SK-N-SH (cell line): ENCODE measurements around the gene RNF11.

Source experiments
- CTCF ChIP-seq: fragments of 200-600 bp; sonication (generic); IDR thresholded peaks from 2 replicates; pipeline ENCODE4 v1.6.1; 2017; ENCODE audit warnings: antibody characterized with exemption, mild to moderate bottlenecking, moderate library complexity
- EP300 ChIP-seq, 2 experiments: IDR thresholded peaks; 2 replicates each; pipeline versions ENCODE4 v1.4.0 to v1.6.1; 2012; ENCODE audit warnings: borderline replicate concordance in 1 of 2, low read depth in 1 of 2, low read length in 1 of 2
- EZH2phosphoT487 ChIP-seq: fragments of 200-600 bp; sonication (generic); IDR thresholded peaks from 2 replicates; pipeline ENCODE4 v1.6.1; 2017; ENCODE audit warnings: low read depth, mixed run types, mild to moderate bottlenecking, antibody characterized with exemption, moderate library complexity, borderline replicate concordance
- FOSL2 ChIP-seq: IDR thresholded peaks from 2 replicates; pipeline ENCODE4 v1.4.0; 2012; ENCODE audit warnings: low read depth, mild to moderate bottlenecking, moderate library complexity, borderline replicate concordance
- JUND ChIP-seq: IDR thresholded peaks from 2 replicates; pipeline ENCODE4 v1.4.0; 2012
- POLR2AphosphoS5 ChIP-seq: IDR thresholded peaks from 2 replicates; pipeline ENCODE4 v1.6.1; 2012; ENCODE audit warnings: low read depth, low read length
- RCOR1 ChIP-seq: fragments of 150-350 bp; IDR thresholded peaks from 2 replicates; pipeline ENCODE4 v1.6.1; 2017; ENCODE audit warnings: antibody characterized with exemption, low read length
- RFX5 ChIP-seq: IDR thresholded peaks from 2 replicates; pipeline ENCODE4 v1.6.1; 2012; ENCODE audit warnings: mild to moderate bottlenecking, improper control_type of control experiment, low read length
- SIN3A ChIP-seq: IDR thresholded peaks from 2 replicates; pipeline ENCODE4 v1.6.1; 2012; ENCODE audit warnings: low read depth, mild to moderate bottlenecking, low read length, moderate library complexity, borderline replicate concordance
- SMC3 ChIP-seq: IDR thresholded peaks from 2 replicates; pipeline ENCODE4 v1.6.1; 2012; ENCODE audit warnings: low read depth, low read length, improper control_type of control experiment
- USF1 ChIP-seq: IDR thresholded peaks from 2 replicates; pipeline ENCODE4 v1.4.0; 2012; ENCODE audit warnings: low read depth, borderline replicate concordance
- TF ChIP-seq, protein P1 (sequence below): IDR thresholded peaks from 2 replicates; pipeline ENCODE4 v1.4.0; 2012; ENCODE audit warnings: low read depth

GRCh38 chr1:51298322-51298705 lies 62.2 kb downstream of the RNF11 start:
- TF ChIP-seq SMC3 (no peak), POLR2AphosphoS5 (no peak), CTCF (no peak), RFX5 (no peak), JUND (no peak), EZH2phosphoT487 (no peak), FOSL2 (no peak), SIN3A (no peak), EP300 (IDR thresholded peaks at IDR 0.05; ENCODE audit: borderline replicate concordance in 1 of 2, low read depth in 1 of 2, low read length in 1 of 2) (no peak), RCOR1 (no peak), USF1 (no peak)
- TF ChIP-seq, protein P1, sequence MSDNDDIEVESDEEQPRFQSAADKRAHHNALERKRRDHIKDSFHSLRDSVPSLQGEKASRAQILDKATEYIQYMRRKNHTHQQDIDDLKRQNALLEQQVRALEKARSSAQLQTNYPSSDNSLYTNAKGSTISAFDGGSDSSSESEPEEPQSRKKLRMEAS, result no peak
